DOHH2 (cell line): ENCODE measurements around the gene BDP1.

ENCODE experiments used
- CTCF ChIP-seq: fragments of 200-600 bp; sonication (generic); IDR thresholded peaks from one replicate; pipeline ENCODE4 v1.5.1; 2014; ENCODE audit warnings: antibody characterized with exemption, mild to moderate bottlenecking, low read depth, low read length; ENCODE audit not compliant: poor library complexity, severe bottlenecking
- EZH2phosphoT487 ChIP-seq: fragments of 200-600 bp; sonication (generic); IDR thresholded peaks from 2 replicates; pipeline ENCODE4 v1.6.1; 2017; ENCODE audit warnings: borderline replicate concordance, mild to moderate bottlenecking, antibody characterized with exemption, low read length, moderate library complexity, mixed read lengths

GRCh38 chr5:71596169-71596568 lies 140.7 kb downstream of the BDP1 start:
- no peak for TF ChIP-seq CTCF
- no peak for TF ChIP-seq EZH2phosphoT487
